Colon (tissue), 2 donors: ENCODE measurements around the gene FOXF1.

ENCODE experiments used
- FAIRE-seq: peaks from 2 replicates; lab custom pipeline; 2012; peaks lifted over from hg19 to GRCh38; lab: Jason Lieb, UNC
- donor health status: control.
- donor health status: control.

The FOXF1 gene

DNA sequence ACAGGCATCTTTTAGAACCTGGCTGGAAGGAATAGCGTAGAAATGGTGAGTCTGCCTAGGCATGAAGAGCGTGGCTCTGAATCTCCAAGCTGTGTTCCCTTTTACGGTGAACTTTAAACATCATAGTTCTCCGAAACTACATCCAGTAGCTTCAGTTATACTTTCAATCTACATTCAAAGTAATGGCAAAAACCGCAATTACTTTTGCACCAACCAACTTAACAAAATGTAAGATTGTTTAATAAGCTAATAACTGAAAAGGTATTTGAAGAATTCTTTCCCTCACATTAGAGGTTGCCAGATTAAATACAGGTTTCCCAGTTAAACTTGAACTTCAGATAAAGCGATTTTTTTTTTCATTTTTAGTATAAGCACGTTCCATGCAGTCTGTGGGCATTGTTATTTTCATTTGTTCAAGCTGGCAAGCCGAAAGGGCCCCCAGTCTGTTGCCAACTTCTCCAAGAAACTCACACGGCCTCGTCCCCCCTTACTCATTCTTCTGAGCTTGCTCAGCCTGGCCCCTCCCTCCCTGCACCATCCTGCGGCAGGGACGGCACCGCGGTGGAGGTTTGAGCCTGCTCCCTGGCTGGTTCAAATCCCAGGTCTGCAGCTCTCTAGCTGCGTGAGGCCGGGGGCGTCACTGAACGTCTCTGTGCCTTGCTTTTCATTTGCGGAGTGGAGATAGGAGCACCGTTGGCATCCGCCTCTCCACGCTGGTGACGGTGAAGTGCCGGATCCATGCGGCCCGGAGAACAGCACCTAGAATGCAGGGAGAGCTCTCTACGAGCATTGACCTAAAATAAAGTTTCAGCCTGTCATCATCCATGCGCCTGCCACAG is 48.2 kb downstream of the FOXF1 start:
- FAIRE-seq: no peak

DNA sequence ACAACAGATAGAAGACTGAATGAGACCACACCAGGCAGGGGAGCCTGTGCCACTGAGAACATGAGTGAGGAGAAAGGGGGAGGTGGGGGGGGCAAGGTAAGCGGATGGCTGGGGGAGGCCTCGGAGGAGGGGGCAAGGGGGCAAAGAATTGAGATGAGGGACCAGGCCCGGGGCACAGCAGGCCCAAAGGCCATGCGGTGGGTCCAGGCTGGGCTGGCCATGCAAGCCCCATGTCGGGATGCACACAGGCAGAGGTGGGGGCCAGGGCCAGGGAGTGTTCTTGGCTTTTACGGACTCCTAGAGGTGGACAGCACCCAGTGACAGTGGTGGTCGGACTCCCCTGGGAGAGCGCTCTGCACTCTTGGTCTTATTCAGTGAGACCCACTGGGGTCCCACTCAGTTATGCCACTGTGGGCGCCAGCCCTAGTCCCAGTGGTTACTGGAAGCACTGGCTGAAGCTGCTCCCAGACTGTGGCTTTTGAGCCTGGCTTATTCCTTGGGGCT is 49.5 kb downstream of the FOXF1 start:
- FAIRE-seq: no peak

DNA sequence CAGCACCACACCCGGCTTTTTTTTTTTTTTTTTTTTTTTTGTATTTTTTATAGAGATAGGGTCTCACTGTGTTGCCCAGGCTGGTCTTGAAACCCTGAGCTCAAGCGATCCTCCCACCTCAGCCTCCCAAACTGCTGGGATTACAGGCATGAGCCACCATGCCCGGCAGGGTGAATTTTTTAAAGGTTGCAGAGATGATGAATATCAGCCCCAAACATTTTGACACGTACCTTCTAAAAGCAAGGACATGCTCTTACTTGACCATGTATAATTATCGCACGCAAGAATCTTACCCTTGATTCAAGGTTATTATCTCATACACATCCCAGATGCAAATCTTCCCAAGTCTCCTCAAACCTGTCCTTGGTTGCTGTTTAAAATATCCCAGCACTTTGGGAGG is 52.0 kb downstream of the FOXF1 start:
- no peak for FAIRE-seq

DNA sequence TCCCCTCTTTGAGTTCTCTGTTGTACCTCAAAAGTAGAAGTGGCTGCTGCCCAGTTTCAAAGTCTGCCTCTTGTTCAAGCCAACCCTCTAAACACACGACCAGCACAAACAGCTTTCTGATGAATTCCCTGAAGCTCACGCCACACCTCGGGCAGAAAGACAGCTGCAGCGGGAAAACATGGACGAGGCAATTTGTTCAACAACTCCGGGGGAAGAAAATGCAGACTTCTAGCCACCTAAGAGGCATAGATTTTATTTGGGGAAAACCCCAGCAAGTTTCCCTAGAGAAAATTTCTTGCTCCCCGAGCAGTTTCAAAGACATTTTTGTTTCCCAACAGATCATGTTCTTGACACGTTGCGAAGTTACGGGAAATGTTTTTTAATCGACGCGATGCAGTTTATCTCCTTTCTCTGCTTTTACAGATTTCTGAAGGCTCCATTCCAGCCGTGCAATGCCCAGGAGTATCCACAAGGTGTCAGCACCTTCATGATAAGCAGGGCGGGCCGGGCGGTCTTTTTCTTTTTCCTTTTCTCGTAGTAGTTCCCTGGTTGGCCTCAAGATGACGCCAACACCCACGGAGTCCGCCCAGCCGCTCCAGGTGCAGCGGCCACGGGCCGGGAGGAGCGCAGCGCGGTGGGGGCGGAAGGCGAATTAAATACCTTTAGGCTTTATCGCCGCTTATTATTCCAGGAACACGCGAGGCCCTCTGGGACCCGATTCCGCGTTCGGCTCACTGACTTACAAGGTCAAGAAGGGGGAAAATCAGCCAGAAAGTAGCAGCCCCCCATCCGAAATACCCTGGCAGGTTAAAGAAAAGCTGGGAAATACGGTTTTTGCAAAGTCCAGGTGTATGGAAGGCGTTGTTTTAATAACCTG is 53.4 kb downstream of the FOXF1 start:
- FAIRE-seq: no peak
